H1 (cell line): Measurements from ENCODE around the gene TCEAL4. TPM values are rescaled to one million over a fixed set of nuclear protein-coding genes. Genes with fewer than 3 reads are reported as not detected.

Source experiments
- CTCF ChIA-PET: fragments of 300-600 bp; sonication (Branson Sonifier 250); formaldehyde crosslinking; loops from one replicate; lab custom pipeline; 2021; ENCODE audit not compliant: partially characterized antibody; lab: Charles Lee
- POLR2A ChIA-PET: fragments of 300-600 bp; sonication (Branson Sonifier 250); formaldehyde crosslinking; loops from one replicate; lab custom pipeline; 2021; ENCODE audit warnings: inconsistent platforms; ENCODE audit not compliant: partially characterized antibody; lab: Charles Lee
- DNase-seq, 2 experiments: peaks; one replicate each; pipeline versions ENCODE4 v3.0.0 to v3.0.0-alpha.2; 2010 to 2022; ENCODE audit warnings: low spot score in 2 of 2, low read depth in 1 of 2, mixed read lengths in 1 of 2
- FAIRE-seq: peaks from 2 replicates; lab custom pipeline; 2011; peaks lifted over from hg19 to GRCh38; lab: Jason Lieb, UNC
- H2AFZ ChIP-seq: 2 replicates; pipeline ENCODE4 v1.8.1; 2012; ENCODE audit warnings: low read length, inconsistent platforms
- H2AK5ac ChIP-seq: 2 replicates; pipeline ENCODE4 v1.6.1; 2013; ENCODE audit warnings: low read depth, low read length
- H2BK120ac ChIP-seq: replicated peaks from 2 replicates; pipeline ENCODE3; 2013; ENCODE audit warnings: low read depth, low read length, inconsistent platforms
- H2BK12ac ChIP-seq: 2 replicates; pipeline ENCODE4 v1.6.1; 2013; ENCODE audit warnings: low read depth, low read length
- H2BK15ac ChIP-seq: 2 replicates; pipeline ENCODE4 v1.6.1; 2013; ENCODE audit warnings: low read length
- H2BK20ac ChIP-seq: 2 replicates; pipeline ENCODE4 v1.6.1; 2013; ENCODE audit warnings: low read length
- H2BK5ac ChIP-seq: 2 replicates; pipeline ENCODE4 v1.6.1; 2013; ENCODE audit warnings: low read depth, low read length
- H3K14ac ChIP-seq: 2 replicates; pipeline ENCODE4 v1.6.1; 2013; ENCODE audit warnings: inconsistent platforms; ENCODE audit not compliant: insufficient read length
- H3K18ac ChIP-seq: 2 replicates; pipeline ENCODE4 v1.6.1; 2013; ENCODE audit warnings: low read length; ENCODE audit errors: extremely low read depth
- H3K23ac ChIP-seq: 2 replicates; pipeline ENCODE4 v1.6.1; 2013; ENCODE audit warnings: inconsistent platforms; ENCODE audit not compliant: insufficient read length
- H3K23me2 ChIP-seq: 2 replicates; pipeline ENCODE4 v1.6.1; 2013; ENCODE audit warnings: low read depth, low read length
- H3K27ac ChIP-seq: 2 replicates; pipeline ENCODE4 v1.6.1; 2011; ENCODE audit warnings: low read depth, low read length, inconsistent platforms
- H3K27me3 ChIP-seq, 4 experiments: replicated peaks in 1 of 4; 1 replicate in 1 of 4; 2 replicates in 3 of 4; pipeline versions ENCODE4 v1.6.1 to v1.8.1; 2011 to 2013; ENCODE audit warnings: low read length in 3 of 4, mild to moderate bottlenecking in 3 of 4, inconsistent platforms in 2 of 4, mixed read lengths in 2 of 4, moderate library complexity in 1 of 4; ENCODE audit not compliant: control insufficient read depth in 3 of 4, insufficient read depth in 3 of 4; ENCODE audit errors: extremely low read depth in 1 of 4
- H3K36me3 ChIP-seq, 4 experiments: 2 replicates each; pipeline versions ENCODE4 v1.6.1 to v1.8.1; 2011 to 2013; ENCODE audit warnings: mild to moderate bottlenecking in 4 of 4, low read length in 3 of 4, moderate library complexity in 2 of 4, control low read depth in 1 of 4, inconsistent platforms in 1 of 4; ENCODE audit not compliant: insufficient read depth in 4 of 4, control insufficient read depth in 2 of 4
- H3K4ac ChIP-seq: replicated peaks from 2 replicates; pipeline ENCODE3; 2013; ENCODE audit warnings: low read length, low read depth, mixed read lengths, inconsistent platforms; ENCODE audit not compliant: insufficient read length
- H3K4me1 ChIP-seq, 4 experiments: replicated peaks in 1 of 4; 1 replicate in 1 of 4; 2 replicates in 3 of 4; pipeline versions ENCODE4 v1.6.1 to v1.8.1; 2011 to 2013; ENCODE audit warnings: low read length in 3 of 4, inconsistent platforms in 2 of 4, mixed read lengths in 1 of 4; ENCODE audit not compliant: insufficient read depth in 4 of 4, control insufficient read depth in 3 of 4
- H3K4me2 ChIP-seq, 2 experiments: 2 replicates each; pipeline versions ENCODE4 v1.6.1 to v1.8.1; 2011 to 2013; ENCODE audit warnings: low read depth in 2 of 2, low read length in 2 of 2, control low read depth in 1 of 2, inconsistent platforms in 1 of 2, mild to moderate bottlenecking in 1 of 2; ENCODE audit not compliant: insufficient read depth in 1 of 2
- H3K4me3 ChIP-seq, 4 experiments: fragments of 200-600, 300-600 bp in 1 of 4; sonication (generic), shearing (Covaris generic), sonication (Bioruptor Twin) in 1 of 4; 2 replicates each; pipeline versions ENCODE4 v1.5.1 to v1.8.1; 2011 to 2016; ENCODE audit warnings: low read length in 4 of 4, low read depth in 3 of 4, control low read depth in 2 of 4, inconsistent platforms in 2 of 4, mild to moderate bottlenecking in 2 of 4, mixed read lengths in 1 of 4, moderate library complexity in 1 of 4; ENCODE audit not compliant: insufficient read depth in 2 of 4; ENCODE audit errors: extremely low read depth in 1 of 4
- H3K56ac ChIP-seq: replicated peaks from 2 replicates; pipeline ENCODE3; 2013; ENCODE audit warnings: low read depth, mild to moderate bottlenecking, mixed read lengths, low read length, inconsistent platforms; ENCODE audit not compliant: insufficient read length
- H3K79me1 ChIP-seq: 2 replicates; pipeline ENCODE4 v1.6.1; 2013; ENCODE audit warnings: low read depth, low read length, control low read depth
- H3K79me2 ChIP-seq, 2 experiments: 2 replicates each; pipeline versions ENCODE4 v1.6.1 to v1.8.1; 2012 to 2013; ENCODE audit warnings: low read length in 2 of 2, mild to moderate bottlenecking in 2 of 2, inconsistent platforms in 1 of 2; ENCODE audit not compliant: insufficient read depth in 2 of 2, control insufficient read depth in 1 of 2
- H3K9ac ChIP-seq, 4 experiments: replicated peaks in 1 of 4; 1 replicate in 1 of 4; 2 replicates in 3 of 4; pipeline versions ENCODE4 v1.6.1 to v1.8.1; 2011 to 2013; ENCODE audit warnings: low read depth in 3 of 4, low read length in 3 of 4, control low read depth in 2 of 4, mild to moderate bottlenecking in 2 of 4, moderate library complexity in 2 of 4, inconsistent platforms in 1 of 4; ENCODE audit errors: extremely low read depth in 1 of 4
- H3K9me3 ChIP-seq, 2 experiments: 2 replicates each; pipeline versions ENCODE4 v1.6.1 to v1.8.1; 2012 to 2013; ENCODE audit warnings: mild to moderate bottlenecking in 2 of 2, moderate library complexity in 2 of 2, control low read depth in 1 of 2, inconsistent platforms in 1 of 2, low read depth in 1 of 2, low read length in 1 of 2, mixed read lengths in 1 of 2; ENCODE audit not compliant: insufficient read depth in 2 of 2
- H4K20me1 ChIP-seq, 2 experiments: replicated peaks in 1 of 2; 2 replicates each; pipeline versions ENCODE3 to v1.8.1; 2011 to 2013; ENCODE audit warnings: inconsistent platforms in 2 of 2, low read length in 2 of 2, mild to moderate bottlenecking in 1 of 2; ENCODE audit not compliant: insufficient read depth in 2 of 2, control insufficient read depth in 1 of 2
- H4K5ac ChIP-seq: 2 replicates; pipeline ENCODE4 v1.6.1; 2013; ENCODE audit warnings: low read length, low read depth, mixed read lengths, inconsistent platforms; ENCODE audit not compliant: insufficient read length
- H4K8ac ChIP-seq: 2 replicates; pipeline ENCODE4 v1.8.0; 2013; ENCODE audit warnings: mild to moderate bottlenecking, moderate library complexity, low read length, inconsistent platforms; ENCODE audit not compliant: insufficient read depth; ENCODE audit errors: extremely low read depth
- H4K91ac ChIP-seq: replicated peaks from 2 replicates; pipeline ENCODE3; 2013; ENCODE audit warnings: low read length, mixed read lengths, inconsistent platforms; ENCODE audit not compliant: insufficient read length
- ASH2L ChIP-seq: fragments of 200-600, 300-600 bp; sonication (generic); IDR thresholded peaks from one replicate; pipeline ENCODE4 v1.7.1; 2017; ENCODE audit warnings: low read length
- BCL11A ChIP-seq, 2 experiments: IDR thresholded peaks; one replicate each; pipeline ENCODE4 v1.6.1; 2011; ENCODE audit warnings: low read depth in 2 of 2, low read length in 2 of 2, mild to moderate bottlenecking in 2 of 2
- CHD2 ChIP-seq: IDR thresholded peaks from 2 replicates; pipeline ENCODE4 v1.6.1; 2012; ENCODE audit warnings: low read length, improper control_type of control experiment
- CTBP2 ChIP-seq: IDR thresholded peaks from 2 replicates; pipeline ENCODE4 v1.7.0; 2011; ENCODE audit warnings: borderline replicate concordance, mild to moderate bottlenecking, moderate library complexity, mixed read lengths, low read length; ENCODE audit not compliant: insufficient read depth, insufficient read length
- E2F6 ChIP-seq: IDR thresholded peaks from 2 replicates; pipeline ENCODE4 v1.6.1; 2012; ENCODE audit warnings: inconsistent platforms
- GTF2F1 ChIP-seq: IDR thresholded peaks from 2 replicates; pipeline ENCODE4 v1.6.1; 2012; ENCODE audit warnings: low read depth, low read length, improper control_type of control experiment, borderline replicate concordance
- JUND ChIP-seq: IDR thresholded peaks from 2 replicates; pipeline ENCODE4 v1.6.1; 2011; ENCODE audit warnings: mild to moderate bottlenecking, improper control_type of control experiment, low read length
- KDM1A ChIP-seq: fragments of 200-600, 300-600 bp; sonication (generic); IDR thresholded peaks from 2 replicates; pipeline ENCODE4 v1.7.1; 2016; ENCODE audit warnings: mild to moderate bottlenecking, low read length, borderline replicate concordance
- KDM5A ChIP-seq: fragments of 200-600 bp; IDR thresholded peaks from 2 replicates; pipeline ENCODE4 v1.7.1; 2012; ENCODE audit warnings: mild to moderate bottlenecking, low read length, inconsistent platforms, mixed read lengths
- POLR2A ChIP-seq, 2 experiments: IDR thresholded peaks; 1 replicate in 1 of 2; 2 replicates in 1 of 2; pipeline ENCODE4 v1.6.1; 2011; ENCODE audit warnings: low read depth in 2 of 2, low read length in 2 of 2, mild to moderate bottlenecking in 2 of 2; ENCODE audit errors: control extremely low read depth in 1 of 2
- POLR2AphosphoS5 ChIP-seq: IDR thresholded peaks from 2 replicates; pipeline ENCODE4 v1.6.1; 2011; ENCODE audit warnings: low read depth, low read length
- RXRA ChIP-seq: IDR thresholded peaks from 2 replicates; pipeline ENCODE4 v1.6.1; 2011; ENCODE audit warnings: low read depth, mild to moderate bottlenecking, low read length, moderate library complexity; ENCODE audit not compliant: insufficient read depth
- SIX5 ChIP-seq: IDR thresholded peaks from 2 replicates; pipeline ENCODE4 v1.6.1; 2011; ENCODE audit warnings: mild to moderate bottlenecking, low read depth, low read length
- TCF12 ChIP-seq: IDR thresholded peaks from 2 replicates; pipeline ENCODE4 v1.6.1; 2011; ENCODE audit warnings: low read depth, mild to moderate bottlenecking, low read length
- WGBS, 2 experiments: shearing (Covaris generic) in 1 of 2; methylation state at CpG; one replicate each; pipeline versions ENCODE4 v1.1.6 to v1.1.7; 2013 to 2015; ENCODE audit warnings: low lambda C conversion rate in 2 of 2, mixed read lengths in 2 of 2, inconsistent platforms in 1 of 2, low coverage in 1 of 2, missing lambda C conversion rate in 1 of 2; ENCODE audit not compliant: insufficient replicate concordance in 2 of 2, insufficient coverage in 1 of 2, insufficient read length in 1 of 2; ENCODE audit errors: extremely low coverage in 1 of 2, missing lambda C conversion rate in 1 of 2; 5-methylcytosine and 5-hydroxymethylcytosine counted together
- polyA plus RNA-seq, 7 experiments: library from polyadenylated mRNA; depleted of rRNA in 3 of 7; stranded (reverse) in 5 of 7; unstranded in 2 of 7; fragments of >200 nt in 5 of 7; fragments of 200-250 nt in 2 of 7; gene quantifications; 1 replicate in 5 of 7; 2 replicates in 1 of 7; 4 replicates in 1 of 7; pipeline versions ENCODE4 v1.2.1 to v1.2.3, GENCODE V29; 2011 to 2013; ENCODE audit warnings: missing spikeins in 2 of 7, mixed read lengths in 2 of 7
- total RNA-seq: library from RNA; stranded (reverse); fragmentation: NEBNext Ultra II Directional; extraction: Animal tissue kit (Norgen Biotek cat#: 25700); gene quantifications from 2 replicates; pipeline ENCODE4 v1.2.1, GENCODE V29; 2021
- TF ChIP-seq, protein P1 (sequence below): IDR thresholded peaks from 2 replicates; pipeline ENCODE4 v1.6.1; 2012; ENCODE audit warnings: inconsistent platforms

The TCEAL4 gene
- total and polyA plus RNA-seq, 2 of the 8 experiments (the other 6 are each of a cell fraction or from before 2014, with no cell fraction given) = 10.1 to 53.0 TPM

- Histone ChIP-seq H3K79me2 (no peaks in the 10 kb centered on the region), H2BK20ac (no peak overlapping the region), H4K91ac (no peak overlapping the region), H3K4me1 (no peaks in the 10 kb centered on the region), H2BK5ac (no peak overlapping the region), H3K36me3 (no peaks in the 10 kb centered on the region), H3K4me2 (no peak overlapping the region), H2BK15ac (no peak overlapping the region), H4K5ac (no peak overlapping the region), H3K27me3 (no peaks in the 10 kb centered on the region), H3K9ac (no peak overlapping the region), H3K23ac (no peak overlapping the region), H3K14ac (no peak overlapping the region), H3K23me2 (0 out of 2 replicates have a peak, but pooled peaks cover 5% of the 10 kb centered on the region), H4K20me1 (no peaks in the 10 kb centered on the region), H3K18ac (no peak overlapping the region), H2BK12ac (no peak overlapping the region), H2AK5ac (no peak overlapping the region), H2AFZ (no peak overlapping the region), H3K27ac (no peak overlapping the region), H3K4ac (no peak overlapping the region), H4K8ac (no peak overlapping the region), H2BK120ac (no peak overlapping the region), H3K9me3 (no peaks in the 10 kb centered on the region), H3K79me1 (no peaks in the 10 kb centered on the region), H3K4me3 (no peak overlapping the region), H3K56ac (no peak overlapping the region)
- WGBS, 2 experiments = 90% methylated on average over 5 of the region's 5 CpGs; no CpG with 5 or more reads in 1 of the 2 experiments
- ChIA-PET CTCF (interaction anchor here (1.2 to 1.9 kb wide), 5 partner anchors 12 to 37 kb away, joined by 5 to 8 read pairs (median 5); no protein-coding TSS in a partner anchor), POLR2A (no interaction called here)
- FAIRE-seq (no peak), DNase-seq (no peak)
- no peak for TF ChIP-seq CTBP2
- no peak for TF ChIP-seq POLR2A (IDR thresholded peaks at IDR 0.05; ENCODE audit: control extremely low read depth in 1 of 2, low read depth in 2 of 2, low read length in 2 of 2)
- TF ChIP-seq E2F6 = no peak
- TF ChIP-seq POLR2AphosphoS5 = no peak
- TF ChIP-seq BCL11A (IDR thresholded peaks at IDR 0.05; ENCODE audit: low read depth in 2 of 2, low read length in 2 of 2) = no peak
- TF ChIP-seq GTF2F1 = no peak
- no peak for TF ChIP-seq RXRA
- TF ChIP-seq KDM1A = no peak
- no peak for TF ChIP-seq JUND
- no peak for TF ChIP-seq KDM5A
- no peak for TF ChIP-seq ASH2L
- TF ChIP-seq SIX5 = no peak
- TF ChIP-seq TCF12 = no peak
- no peak for TF ChIP-seq CHD2
- TF ChIP-seq, protein P1, sequence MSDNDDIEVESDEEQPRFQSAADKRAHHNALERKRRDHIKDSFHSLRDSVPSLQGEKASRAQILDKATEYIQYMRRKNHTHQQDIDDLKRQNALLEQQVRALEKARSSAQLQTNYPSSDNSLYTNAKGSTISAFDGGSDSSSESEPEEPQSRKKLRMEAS = no peak
These were observed 45.8 kb downstream of the TCEAL4 start for GRCh38 chrX:103631145-103631544.
